GM12873 (cell line): Measurements from ENCODE around the gene FAM3C.

Source experiments
- CTCF ChIP-seq: IDR thresholded peaks from 2 replicates; pipeline ENCODE4 v1.5.1; 2012; ENCODE audit warnings: low read depth, mild to moderate bottlenecking, moderate library complexity, low read length, control low read depth; ENCODE audit not compliant: insufficient read depth; ENCODE audit errors: missing control alignments

FAM3C gene

GRCh38 chr7:121303422-121304101 lies 92.5 kb downstream of the FAM3C start:
- TF ChIP-seq CTCF = no peak

GRCh38 chr7:121302214-121302745 lies 93.8 kb downstream of the FAM3C start:
- TF ChIP-seq CTCF = no peak

- no peak for TF ChIP-seq CTCF
Measured at GRCh38 chr7:121301446-121302213, 94.5 kb downstream of the FAM3C start.

GRCh38 chr7:121300685-121301420 lies 95.3 kb downstream of the FAM3C start:
- TF ChIP-seq CTCF = no peak
